Calu3 (cell line): ENCODE measurements around the gene ETHE1. TPM values are rescaled to one million over a fixed set of nuclear protein-coding genes. Genes with fewer than 3 reads are reported as not detected.
"Not testable (repeated sequence)": the region's sequence is repeated elsewhere in the genome, so short reads cannot be mapped to it uniquely, and the experiment has no call there.

ENCODE experiments used
- BruUV-seq: library from RNA; stranded (reverse); fragments of 400-500 nt; replicated peaks from 2 replicates; lab custom pipeline; 2021; lab: Mats Ljungman, UMichigan
- CTCF ChIA-PET: fragments of 300-600 bp; sonication (Branson Sonifier 250); formaldehyde crosslinking; loops from one replicate; lab custom pipeline; 2022; ENCODE audit warnings: antibody characterized with exemption; lab: Charles Lee
- DNase-seq: peaks from one replicate; pipeline ENCODE4 v3.0.0; 2022
- H3K27ac Mint-ChIP-seq: one replicate; pipeline ENCODE4 v1.8.0; 2022; ENCODE audit warnings: mixed read lengths; ENCODE audit not compliant: unreplicated experiment
- H3K27me3 Mint-ChIP-seq: one replicate; pipeline ENCODE4 v1.8.0; 2022; ENCODE audit warnings: mixed read lengths; ENCODE audit not compliant: unreplicated experiment
- H3K36me3 Mint-ChIP-seq: one replicate; pipeline ENCODE4 v1.8.0; 2022; ENCODE audit warnings: mild to moderate bottlenecking, moderate library complexity, mixed read lengths; ENCODE audit not compliant: insufficient read depth, unreplicated experiment
- H3K4me1 Mint-ChIP-seq: one replicate; pipeline ENCODE4 v1.8.0; 2022; ENCODE audit warnings: mild to moderate bottlenecking, low read depth, mixed read lengths; ENCODE audit not compliant: unreplicated experiment
- H3K4me3 Mint-ChIP-seq: one replicate; pipeline ENCODE4 v1.8.0; 2022; ENCODE audit warnings: mild to moderate bottlenecking, low read depth, moderate library complexity, mixed read lengths; ENCODE audit not compliant: unreplicated experiment
- H3K9me3 Mint-ChIP-seq: one replicate; pipeline ENCODE4 v1.8.0; 2022; ENCODE audit warnings: low read depth, mixed read lengths; ENCODE audit not compliant: unreplicated experiment
- intact Hi-C: fragments of 100-400 bp; cut with micrococcal nuclease; formaldehyde crosslinking; loops from one replicate; pipeline ENCODE4 v1.10.0; 2022; ENCODE audit not compliant: unreplicated experiment
- total RNA-seq: library from RNA; stranded (reverse); gene quantifications from 2 replicates; pipeline ENCODE4 v1.2.3, GENCODE V29; 2022
- TF ChIP-seq, protein P1 (sequence below): fragments of 200-600 bp; IDR thresholded peaks from one replicate; pipeline ENCODE4 v1.8.0; 2022; ENCODE audit warnings: antibody characterized with exemption; ENCODE audit not compliant: unreplicated experiment

ETHE1 gene
- total RNA-seq, 1 experiment from 2014 or later: 44.8 TPM

- no peak for DNase-seq
- BruUV-seq: no TSS peak
- Mint-ChIP-seq H3K4me3 (no peak overlapping the region), H3K27me3 (no peaks in the 10 kb centered on the region), H3K9me3 (no peaks in the 10 kb centered on the region), H3K27ac (no peak overlapping the region), H3K36me3 (peaks cover 30% of the 10 kb centered on the region), H3K4me1 (no peaks in the 10 kb centered on the region)
- TF ChIP-seq, protein P1, sequence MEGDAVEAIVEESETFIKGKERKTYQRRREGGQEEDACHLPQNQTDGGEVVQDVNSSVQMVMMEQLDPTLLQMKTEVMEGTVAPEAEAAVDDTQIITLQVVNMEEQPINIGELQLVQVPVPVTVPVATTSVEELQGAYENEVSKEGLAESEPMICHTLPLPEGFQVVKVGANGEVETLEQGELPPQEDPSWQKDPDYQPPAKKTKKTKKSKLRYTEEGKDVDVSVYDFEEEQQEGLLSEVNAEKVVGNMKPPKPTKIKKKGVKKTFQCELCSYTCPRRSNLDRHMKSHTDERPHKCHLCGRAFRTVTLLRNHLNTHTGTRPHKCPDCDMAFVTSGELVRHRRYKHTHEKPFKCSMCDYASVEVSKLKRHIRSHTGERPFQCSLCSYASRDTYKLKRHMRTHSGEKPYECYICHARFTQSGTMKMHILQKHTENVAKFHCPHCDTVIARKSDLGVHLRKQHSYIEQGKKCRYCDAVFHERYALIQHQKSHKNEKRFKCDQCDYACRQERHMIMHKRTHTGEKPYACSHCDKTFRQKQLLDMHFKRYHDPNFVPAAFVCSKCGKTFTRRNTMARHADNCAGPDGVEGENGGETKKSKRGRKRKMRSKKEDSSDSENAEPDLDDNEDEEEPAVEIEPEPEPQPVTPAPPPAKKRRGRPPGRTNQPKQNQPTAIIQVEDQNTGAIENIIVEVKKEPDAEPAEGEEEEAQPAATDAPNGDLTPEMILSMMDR: no peak
- CTCF ChIA-PET: no interaction called here
- intact Hi-C loops: no loop called here
Measured at GRCh38 chr19:43551399-43552197, 24.6 kb upstream of the ETHE1 start.

DNA sequence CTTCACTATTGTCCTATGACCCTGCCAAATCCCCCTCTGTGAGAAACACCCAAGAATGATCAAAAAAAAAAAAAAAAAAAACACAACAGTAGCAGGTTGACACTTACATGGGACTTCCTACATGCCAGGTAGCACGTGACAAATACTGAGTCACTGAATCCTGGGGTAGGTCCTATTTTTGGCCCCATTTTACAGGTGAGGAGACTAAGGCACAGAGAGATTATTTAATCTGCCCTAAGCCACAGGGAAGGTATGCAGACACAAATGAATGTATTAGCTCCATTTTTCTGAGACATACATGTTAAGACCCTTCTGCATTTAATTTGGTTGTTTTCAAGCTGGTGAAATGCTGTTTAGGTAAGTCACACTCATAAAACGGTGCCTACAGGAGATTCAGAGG, 21.7 kb upstream of the ETHE1 start:
- TF ChIP-seq, protein P1: no peak
- CTCF ChIA-PET: no interaction called here
- no peaks in the 10 kb centered on the region for H3K9me3 Mint-ChIP-seq
- no peaks in the 10 kb centered on the region for H3K27me3 Mint-ChIP-seq
- BruUV-seq: no TSS peak
- peaks cover 42% of the 10 kb centered on the region for H3K36me3 Mint-ChIP-seq
- no peaks in the 10 kb centered on the region for H3K4me1 Mint-ChIP-seq
- H3K27ac Mint-ChIP-seq: no peak overlapping the region
- intact Hi-C loops: no loop called here
- no peak overlapping the region for H3K4me3 Mint-ChIP-seq
- DNase-seq: no peak

GRCh38 chr19:43547926-43548325, 20.9 kb upstream of the ETHE1 start:
- H3K4me3 Mint-ChIP-seq: not testable (repeated sequence)

DNA sequence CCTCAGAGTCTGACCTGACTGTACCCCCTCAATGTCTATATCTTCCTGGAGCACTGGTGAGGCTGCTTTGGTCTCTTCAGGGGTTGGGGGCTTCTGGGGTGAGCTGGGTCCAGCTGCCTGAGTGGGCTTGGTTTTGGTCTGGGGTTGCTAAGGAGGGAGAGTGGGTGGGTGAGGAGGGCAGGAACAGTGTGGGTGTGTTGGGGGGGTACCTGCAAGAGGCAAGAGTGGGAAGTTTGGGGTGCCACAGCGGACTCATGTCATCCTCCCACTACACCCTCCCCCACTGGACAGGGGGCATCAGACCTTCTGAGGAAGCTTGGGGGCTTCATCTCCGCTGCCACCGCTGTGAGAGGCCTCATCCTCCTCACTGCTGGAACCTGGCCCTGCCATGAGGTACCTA, 19.6 kb upstream of the ETHE1 start:
- peaks cover 44% of the 10 kb centered on the region for H3K36me3 Mint-ChIP-seq
- TF ChIP-seq, protein P1: no peak
- no TSS peak for BruUV-seq
- H3K4me3 Mint-ChIP-seq: no peak overlapping the region
- no peaks in the 10 kb centered on the region for H3K9me3 Mint-ChIP-seq
- DNase-seq: no peak
- no peak overlapping the region for H3K27ac Mint-ChIP-seq
- no peaks in the 10 kb centered on the region for H3K27me3 Mint-ChIP-seq
- CTCF ChIA-PET: interaction anchor here (1.4 kb wide), 1 partner anchor 9 kb away, joined by 4 read pairs; no protein-coding TSS in a partner anchor
- no peaks in the 10 kb centered on the region for H3K4me1 Mint-ChIP-seq
- intact Hi-C loops: no loop called here

More at GRCh38 chr19:43547926-43548325, 20.9 kb upstream of the ETHE1 start:
- H3K9me3 Mint-ChIP-seq, intact Hi-C loops, BruUV-seq, H3K27me3 Mint-ChIP-seq, H3K4me1 Mint-ChIP-seq, DNase-seq, H3K27ac Mint-ChIP-seq, CTCF ChIA-PET: not testable (repeated sequence)
- peaks cover 43% of the 10 kb centered on the region for H3K36me3 Mint-ChIP-seq

GRCh38 chr19:43545981-43546380, 19.0 kb upstream of the ETHE1 start:
- BruUV-seq: no TSS peak
- DNase-seq: no peak
- peaks cover 43% of the 10 kb centered on the region for H3K36me3 Mint-ChIP-seq
- H3K4me3 Mint-ChIP-seq: no peak overlapping the region
- no peak overlapping the region for H3K27ac Mint-ChIP-seq
- H3K27me3 Mint-ChIP-seq: no peaks in the 10 kb centered on the region
- CTCF ChIA-PET: interaction anchor here (1.4 kb wide), 1 partner anchor 9 kb away, joined by 4 read pairs; no protein-coding TSS in a partner anchor
- TF ChIP-seq, protein P1: no peak
- H3K4me1 Mint-ChIP-seq: no peaks in the 10 kb centered on the region
- no peaks in the 10 kb centered on the region for H3K9me3 Mint-ChIP-seq
- intact Hi-C loops: no loop called here
